ENCODE results near the gene ID4. TPM values are rescaled to one million over a fixed set of nuclear protein-coding genes. Genes with fewer than 3 reads are reported as not detected.

ID4 gene
- total RNA-seq, 1 experiment from 2014 or later: 0.10 TPM

- H3K27ac ChIP-seq (ENCODE audit: low read depth, low read length): no peak overlapping the region
- ChIA-PET RAD21 (ENCODE audit: low non-redundant PET in 1 of 2, low total read pairs in 2 of 2, uncharacterized antibody in 2 of 2, unreplicated experiment in 2 of 2) (no interaction called here), POLR2A (no interaction called here), CTCF (no interaction called here)
- peaks cover 5% of the 10 kb centered on the region; the same call in 1 of the 2 replicates for H3K27me3 ChIP-seq (ENCODE audit: insufficient read depth, low read length)
- H3K9ac ChIP-seq (ENCODE audit: low read length): no peak overlapping the region
- no peak for ATAC-seq
- intact Hi-C loops (cut with micrococcal nuclease): no loop called here
- no peaks in the 10 kb centered on the region for H3K36me3 ChIP-seq (ENCODE audit: control insufficient read depth in 1 of 2, insufficient read depth in 2 of 2, low read length in 2 of 2)
- H3K9me2 ChIP-seq (ENCODE audit: insufficient read depth): no peaks in the 10 kb centered on the region
- no peak for DNase-seq (ENCODE audit: low read depth, low spot score)
- H3K4me1 ChIP-seq (ENCODE audit: control insufficient read depth in 1 of 2, insufficient read depth in 2 of 2, low read length in 2 of 2): peaks cover 5 to 10% of the 10 kb centered on the region in 2 experiments; a peak in 3 of 4 replicates
- H3K4me2 ChIP-seq (ENCODE audit: low read length): no peak overlapping the region
- BruUV-seq (replicated peaks): no TSS peak
- H2AFZ ChIP-seq (ENCODE audit: low read depth, low read length, poor library complexity, severe bottlenecking): no peak overlapping the region
- no peaks in the 10 kb centered on the region for H3K79me2 ChIP-seq (ENCODE audit: insufficient read depth, low read length)
- no peaks in the 10 kb centered on the region for H4K20me1 ChIP-seq (ENCODE audit: insufficient read depth)
- TF ChIP-seq ELF1 (IDR thresholded peaks at IDR 0.05; ENCODE audit: borderline replicate concordance, low read depth) (no peak), SP1 (IDR thresholded peaks at IDR 0.05; ENCODE audit: low read depth) (no peak), CTCF (IDR thresholded peaks at IDR 0.05 in 2 of 3, conservative IDR thresholded peaks at IDR 0.05 in 1 of 3; ENCODE audit: borderline replicate concordance in 1 of 3, insufficient read depth in 1 of 3, low read depth in 2 of 3, low read length in 2 of 3) (no peak), TCF7L2 (IDR thresholded peaks at IDR 0.05; ENCODE audit: borderline replicate concordance, extremely low read depth, insufficient read depth, insufficient read length) (no peak), POLR2AphosphoS5 (IDR thresholded peaks at IDR 0.05; ENCODE audit: low read depth, low read length) (no peak), ZBTB33 (IDR thresholded peaks at IDR 0.05; ENCODE audit: extremely low read depth, insufficient replicate concordance, low read length) (no peak), REST (IDR thresholded peaks at IDR 0.05; ENCODE audit: low read depth) (no peak), MAX (IDR thresholded peaks at IDR 0.05) (no peak), EZH2phosphoT487 (IDR thresholded peaks at IDR 0.05; ENCODE audit: borderline replicate concordance) (no peak), SRF (IDR thresholded peaks at IDR 0.05; ENCODE audit: low read depth) (no peak), ZFX (IDR thresholded peaks at IDR 0.05) (no peak), POLR2A (IDR thresholded peaks at IDR 0.05; ENCODE audit: borderline replicate concordance, extremely low read depth, insufficient read depth, insufficient read length) (no peak), EZH2 (IDR thresholded peaks at IDR 0.05) (no peak)
- no peaks in the 10 kb centered on the region for H3K9me3 ChIP-seq (ENCODE audit: control insufficient read depth in 1 of 2, insufficient read depth in 1 of 2, low read depth in 1 of 2, low read length in 2 of 2)
- no peak overlapping the region for H3K4me3 ChIP-seq (replicated peaks in 1 of 2; ENCODE audit: low read depth in 1 of 2, low read length in 2 of 2)
Observed at GRCh38 chr6:19844689-19845088, 7.5 kb downstream of the ID4 start.

All from HCT116 (cell line).